ENCODE data around the gene PSORS1C1. TPM values are rescaled to one million over a fixed set of nuclear protein-coding genes. Genes with fewer than 3 reads are reported as not detected.

Gene PSORS1C1
- total RNA-seq, 6 experiments from 2014 or later, result 0.07 to 0.42 TPM; not detected in 4

DNA sequence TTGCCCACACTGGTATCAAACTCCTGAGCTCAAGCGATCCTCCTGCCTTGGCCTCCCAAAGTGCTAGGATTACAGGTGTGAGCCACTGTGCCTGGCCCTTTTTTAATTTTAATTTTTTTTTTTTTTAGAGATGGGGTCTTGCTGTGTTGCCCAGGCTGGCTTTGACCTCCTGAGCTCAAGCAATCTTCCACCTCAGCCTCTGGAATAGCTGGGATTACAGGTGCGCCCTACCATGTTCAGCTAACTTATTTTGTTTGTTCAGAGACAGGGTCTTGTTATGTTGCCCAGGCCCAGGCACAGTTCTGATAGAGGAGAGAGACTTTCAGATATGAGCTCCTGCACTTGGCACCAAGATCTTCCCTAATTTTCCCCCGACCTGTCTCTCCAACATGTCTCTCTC lies 16.2 kb downstream of the PSORS1C1 start:
- ATAC-seq, result no peak
- WGBS (ENCODE audit: insufficient coverage, low coverage, low lambda C conversion rate, missing lambda C conversion rate), result 69% methylated on average over 3 of the region's 3 CpGs

DNA sequence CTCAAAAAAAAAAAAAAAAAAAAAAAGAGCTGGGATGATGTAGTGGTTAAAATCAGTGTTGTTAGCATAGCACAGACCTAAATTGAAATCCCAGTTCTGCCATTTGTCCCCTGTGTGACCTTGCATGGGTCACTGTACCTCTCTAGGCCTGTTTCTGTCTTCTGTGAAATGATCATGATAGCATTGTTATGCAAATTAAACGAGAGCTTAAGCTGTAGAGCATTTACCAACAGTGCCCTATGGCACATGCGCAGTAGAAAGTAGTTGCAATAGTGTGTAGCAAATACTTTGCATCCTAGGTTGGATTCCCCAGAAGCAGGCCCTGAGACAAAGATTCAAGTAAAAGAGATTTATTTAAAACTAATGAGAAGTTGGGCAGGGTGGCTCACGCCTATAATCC lies 17.0 kb downstream of the PSORS1C1 start:
- no peak for DNase-seq
- Histone ChIP-seq H3K4me1 (no peaks in the 10 kb centered on the region), H3K4me3 (no peak overlapping the region), H3K27ac (no peak overlapping the region), H3K9me3 (no peaks in the 10 kb centered on the region), H3K36me3 (no peaks in the 10 kb centered on the region), H3K27me3 (no peaks in the 10 kb centered on the region)
- ATAC-seq, result no peak
- TF ChIP-seq, protein P1, sequence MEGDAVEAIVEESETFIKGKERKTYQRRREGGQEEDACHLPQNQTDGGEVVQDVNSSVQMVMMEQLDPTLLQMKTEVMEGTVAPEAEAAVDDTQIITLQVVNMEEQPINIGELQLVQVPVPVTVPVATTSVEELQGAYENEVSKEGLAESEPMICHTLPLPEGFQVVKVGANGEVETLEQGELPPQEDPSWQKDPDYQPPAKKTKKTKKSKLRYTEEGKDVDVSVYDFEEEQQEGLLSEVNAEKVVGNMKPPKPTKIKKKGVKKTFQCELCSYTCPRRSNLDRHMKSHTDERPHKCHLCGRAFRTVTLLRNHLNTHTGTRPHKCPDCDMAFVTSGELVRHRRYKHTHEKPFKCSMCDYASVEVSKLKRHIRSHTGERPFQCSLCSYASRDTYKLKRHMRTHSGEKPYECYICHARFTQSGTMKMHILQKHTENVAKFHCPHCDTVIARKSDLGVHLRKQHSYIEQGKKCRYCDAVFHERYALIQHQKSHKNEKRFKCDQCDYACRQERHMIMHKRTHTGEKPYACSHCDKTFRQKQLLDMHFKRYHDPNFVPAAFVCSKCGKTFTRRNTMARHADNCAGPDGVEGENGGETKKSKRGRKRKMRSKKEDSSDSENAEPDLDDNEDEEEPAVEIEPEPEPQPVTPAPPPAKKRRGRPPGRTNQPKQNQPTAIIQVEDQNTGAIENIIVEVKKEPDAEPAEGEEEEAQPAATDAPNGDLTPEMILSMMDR (IDR thresholded peaks at IDR 0.05), result no peak
- TF ChIP-seq POLR2A (IDR thresholded peaks at IDR 0.05), result no peak
- WGBS (ENCODE audit: insufficient coverage, low coverage, low lambda C conversion rate, missing lambda C conversion rate), result 84% methylated on average over 3 of the region's 3 CpGs
- intact Hi-C loops (cut with DNase I), result loop anchor here in 1 of 2 donors (10.0 kb wide), 1 partner anchor 243 kb away; no protein-coding TSS in a partner anchor

More for the DNA sequence above, 16.2 kb downstream of the PSORS1C1 start:
- Histone ChIP-seq H3K27ac (no peak overlapping the region), H3K4me3 (no peak overlapping the region), H3K4me1 (no peaks in the 10 kb centered on the region), H3K27me3 (no peaks in the 10 kb centered on the region), H3K9me3 (no peaks in the 10 kb centered on the region), H3K36me3 (no peaks in the 10 kb centered on the region)
- TF ChIP-seq, protein P1 (IDR thresholded peaks at IDR 0.05), result no peak
- no peak for TF ChIP-seq POLR2A (IDR thresholded peaks at IDR 0.05)
- intact Hi-C loops (cut with DNase I), result loop anchor here in 1 of 2 donors (10.0 kb wide), 1 partner anchor 244 kb away; no protein-coding TSS in a partner anchor
- DNase-seq, result no peak

DNA sequence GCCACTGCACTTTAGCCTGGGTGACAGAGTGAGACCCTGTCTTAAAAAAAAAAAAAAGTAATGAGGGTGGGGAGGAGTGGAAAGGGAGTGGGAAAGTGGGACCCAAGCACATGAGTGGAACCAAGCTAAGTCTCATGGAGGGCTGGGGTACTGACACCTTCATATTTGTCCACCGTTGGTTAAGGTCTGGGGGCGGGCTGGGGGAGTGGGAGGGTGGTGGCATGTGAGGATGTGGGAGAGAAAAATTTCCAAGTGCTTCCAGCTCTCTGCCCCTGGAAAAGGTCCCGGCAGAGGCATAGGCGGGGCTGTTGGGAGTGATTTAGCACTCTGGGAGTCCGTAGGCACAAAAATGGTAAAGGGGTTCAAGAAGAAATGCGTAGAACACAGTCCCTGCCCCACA lies 18.2 kb downstream of the PSORS1C1 start:
- no peaks in the 10 kb centered on the region for H3K9me3 ChIP-seq

DNA sequence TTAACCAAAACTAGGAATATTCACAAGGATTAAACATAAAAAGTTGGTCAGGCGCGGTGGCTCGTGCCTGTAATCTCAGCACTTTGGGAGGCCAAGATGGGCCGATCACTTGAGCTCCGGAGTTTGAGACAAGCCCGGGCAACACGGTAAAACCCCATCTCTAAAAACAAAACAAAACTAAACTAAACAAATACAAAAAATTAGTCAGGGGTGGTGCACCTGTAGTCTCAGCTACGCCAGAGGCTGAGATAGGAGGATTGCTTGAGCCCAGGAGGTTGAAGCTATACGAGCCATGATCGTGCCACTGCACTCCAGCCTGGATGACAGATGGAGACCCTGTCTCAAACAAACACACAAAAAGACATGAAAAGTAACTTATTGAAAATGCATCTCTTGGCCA lies 21.1 kb downstream of the PSORS1C1 start:
- Histone ChIP-seq H3K4me3 (no peak overlapping the region), H3K36me3 (no peaks in the 10 kb centered on the region), H3K9me3 (no peaks in the 10 kb centered on the region), H3K27ac (no peak overlapping the region), H3K27me3 (no peaks in the 10 kb centered on the region), H3K4me1 (no peaks in the 10 kb centered on the region)
- DNase-seq (no peak), ATAC-seq (no peak)
- whole genome bisulfite sequencing (ENCODE audit: insufficient coverage, low coverage, low lambda C conversion rate, missing lambda C conversion rate), result 76% methylated on average over 8 of the region's 10 CpGs
- TF ChIP-seq POLR2A (IDR thresholded peaks at IDR 0.05), result no peak
- TF ChIP-seq, protein P1 (IDR thresholded peaks at IDR 0.05), result no peak
- intact Hi-C loops (cut with DNase I), result loop anchor here (5.0 to 10.0 kb wide), 3 partner anchors 57 to 242 kb away; no protein-coding TSS in a partner anchor

More for the DNA sequence above, 18.2 kb downstream of the PSORS1C1 start:
- Histone ChIP-seq H3K4me3 (no peak overlapping the region), H3K27ac (no peak overlapping the region), H3K36me3 (no peaks in the 10 kb centered on the region), H3K27me3 (no peaks in the 10 kb centered on the region), H3K4me1 (no peaks in the 10 kb centered on the region)
- no peak for DNase-seq
- no peak for ATAC-seq
- WGBS (ENCODE audit: insufficient coverage, low coverage, low lambda C conversion rate, missing lambda C conversion rate), result 57% methylated on average over 6 of the region's 6 CpGs
- intact Hi-C loops (cut with DNase I), result loop anchor here in 1 of 2 donors (10.0 kb wide), 1 partner anchor 242 kb away; no protein-coding TSS in a partner anchor
- no peak for TF ChIP-seq POLR2A (IDR thresholded peaks at IDR 0.05)
- TF ChIP-seq, protein P1 (IDR thresholded peaks at IDR 0.05), result no peak
